Right renal pelvis (tissue), 4 donors: ENCODE measurements around the gene PTPRG. TPM values are rescaled to one million over a fixed set of nuclear protein-coding genes. Genes with fewer than 3 reads are reported as not detected.

ENCODE experiments used
- DNase-seq, 4 donors: peaks; one replicate each; pipeline ENCODE4 v3.0.0-alpha.2; 2013; ENCODE audit warnings: low read depth in 4 of 4, low spot score in 3 of 4, missing footprints in 1 of 4
- polyA plus RNA-seq, 4 donors: library from polyadenylated mRNA; unstranded; fragments of 120-200 nt; gene quantifications; one replicate each; pipeline ENCODE4 v1.2.1, GENCODE V29; 2013; ENCODE audit not compliant: insufficient read length in 4 of 4

The PTPRG gene
- polyA plus RNA-seq, 4 donors, result 76.3 to 93.4 (median 85.3) TPM

GRCh38 chr3:62178739-62179600 is 617.6 kb downstream of the PTPRG start:
- no peak for DNase-seq

GRCh38 chr3:62180514-62180913 is 619.1 kb downstream of the PTPRG start:
- DNase-seq, result no peak

- DNase-seq, result no peak
Observed at GRCh38 chr3:62183087-62183486, 621.7 kb downstream of the PTPRG start.

GRCh38 chr3:62183969-62184368 is 622.6 kb downstream of the PTPRG start:
- DNase-seq, result no peak

GRCh38 chr3:62184559-62184958 is 623.2 kb downstream of the PTPRG start:
- no peak for DNase-seq

- no peak for DNase-seq
Observed at GRCh38 chr3:62187022-62187431, 625.7 kb downstream of the PTPRG start.

- DNase-seq, result peak; percentile 62 to 70 (median 67)
Observed at GRCh38 chr3:62188681-62189375, 627.5 kb downstream of the PTPRG start.

GRCh38 chr3:62189376-62189698 is 628.0 kb downstream of the PTPRG start:
- no peak for DNase-seq

GRCh38 chr3:62192891-62193290 is 631.5 kb downstream of the PTPRG start:
- DNase-seq, result no peak

GRCh38 chr3:62193586-62194345 is 632.4 kb downstream of the PTPRG start:
- DNase-seq, result no peak

- DNase-seq, result no peak
Observed at GRCh38 chr3:62197350-62198012, 636.1 kb downstream of the PTPRG start.

- no peak for DNase-seq
Observed at GRCh38 chr3:62199126-62199525, 637.8 kb downstream of the PTPRG start.

GRCh38 chr3:62201438-62202035 is 640.2 kb downstream of the PTPRG start:
- DNase-seq, result no peak

GRCh38 chr3:62203152-62203551 is 641.8 kb downstream of the PTPRG start:
- DNase-seq, result no peak

- DNase-seq, result no peak
Observed at GRCh38 chr3:62203561-62203960, 642.2 kb downstream of the PTPRG start.

- DNase-seq, result no peak
Observed at GRCh38 chr3:62207197-62207596, 645.8 kb downstream of the PTPRG start.

GRCh38 chr3:62208385-62208784 is 647.0 kb downstream of the PTPRG start:
- DNase-seq, result no peak

GRCh38 chr3:62209101-62209500 is 647.7 kb downstream of the PTPRG start:
- no peak for DNase-seq

GRCh38 chr3:62210011-62210410 is 648.6 kb downstream of the PTPRG start:
- DNase-seq, result no peak

- DNase-seq, result peak in 1 of 4 donors; percentile 42
Observed at GRCh38 chr3:62211675-62212429, 650.5 kb downstream of the PTPRG start.
